DND-41 (cell line): Measurements from ENCODE around the gene POLR3A.
"Not testable (repeated sequence)": the region's sequence is repeated elsewhere in the genome, so short reads cannot be mapped to it uniquely, and the experiment has no call there.

ENCODE experiments used
- ATAC-seq: fragments of 200-7000 bp; cut with Tn5 transposase; 3 replicates; pipeline ENCODE4 v1.9.1; 2021; ENCODE audit warnings: low read depth; ENCODE audit not compliant: insufficient read depth
- DNase-seq: peaks from one replicate; pipeline ENCODE4 v3.0.0-alpha.2; 2020
- H2AFZ ChIP-seq: 2 replicates; pipeline ENCODE4 v1.6.0; 2012; ENCODE audit warnings: low read depth, low read length
- H3K27ac ChIP-seq: 2 replicates; pipeline ENCODE4 v1.5.1; 2012; ENCODE audit warnings: low read length, inconsistent platforms
- H3K27me3 ChIP-seq: fragments of 200-600 bp; sonication (generic); 2 replicates; pipeline ENCODE4 v1.6.0; 2012; ENCODE audit warnings: low read length, mild to moderate bottlenecking, inconsistent platforms; ENCODE audit not compliant: insufficient read depth, poor library complexity
- H3K36me3 ChIP-seq: 2 replicates; pipeline ENCODE4 v1.5.1; 2012; ENCODE audit warnings: low read length, inconsistent platforms; ENCODE audit not compliant: insufficient read depth
- H3K4me1 ChIP-seq: 2 replicates; pipeline ENCODE4 v1.5.1; 2012; ENCODE audit warnings: mild to moderate bottlenecking, low read length; ENCODE audit not compliant: insufficient read depth
- H3K4me2 ChIP-seq: 2 replicates; pipeline ENCODE4 v1.6.0; 2012; ENCODE audit warnings: mild to moderate bottlenecking, moderate library complexity, low read length, inconsistent platforms; ENCODE audit not compliant: insufficient read depth
- H3K4me3 ChIP-seq, 2 experiments: fragments of 200-600 bp in 1 of 2; shearing (Covaris generic) in 1 of 2; 2 replicates each; pipeline ENCODE4 v1.5.1; 2012 to 2016; ENCODE audit warnings: inconsistent platforms in 2 of 2, low read length in 2 of 2, mild to moderate bottlenecking in 2 of 2, low read depth in 1 of 2, moderate library complexity in 1 of 2
- H3K79me2 ChIP-seq: 2 replicates; pipeline ENCODE4 v1.6.0; 2012; ENCODE audit warnings: low read length, inconsistent platforms; ENCODE audit not compliant: insufficient read depth
- H3K9ac ChIP-seq: 2 replicates; pipeline ENCODE4 v1.6.0; 2012; ENCODE audit warnings: low read depth, mild to moderate bottlenecking, inconsistent platforms, low read length, moderate library complexity
- H3K9me3 ChIP-seq: 2 replicates; pipeline ENCODE4 v1.5.1; 2012; ENCODE audit warnings: low read length, moderate library complexity, mild to moderate bottlenecking, inconsistent platforms; ENCODE audit not compliant: insufficient read depth, severe bottlenecking
- H4K20me1 ChIP-seq: 2 replicates; pipeline ENCODE4 v1.6.0; 2012; ENCODE audit warnings: low read length; ENCODE audit not compliant: insufficient read depth
- EZH2 ChIP-seq: IDR thresholded peaks from 3 replicates; pipeline ENCODE4 v1.6.1; 2012; ENCODE audit warnings: borderline replicate concordance, low read depth, mild to moderate bottlenecking, moderate library complexity, low read length, inconsistent platforms; ENCODE audit not compliant: severe bottlenecking
- TF ChIP-seq, protein P1 (sequence below): IDR thresholded peaks from 2 replicates; pipeline ENCODE4 v1.5.1; 2012; ENCODE audit warnings: borderline replicate concordance, low read length, moderate library complexity, mild to moderate bottlenecking; ENCODE audit not compliant: poor library complexity, severe bottlenecking; ENCODE audit errors: extremely low read depth

Gene POLR3A

DNA sequence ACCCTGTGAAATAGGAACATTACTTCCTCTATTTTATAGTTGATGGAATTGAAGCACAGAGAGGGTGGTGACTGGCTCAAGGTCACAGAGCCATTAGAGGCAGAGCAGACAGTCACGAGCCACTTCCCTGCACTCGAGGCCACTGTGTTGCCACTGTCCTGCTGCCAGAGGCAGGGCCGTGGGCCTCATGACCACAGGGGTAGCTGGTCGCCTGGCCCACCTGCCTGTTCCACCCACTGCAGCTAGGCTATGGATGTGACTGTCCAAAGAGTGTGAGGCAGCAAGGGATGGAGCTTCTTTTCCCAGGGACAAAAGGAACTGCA, 42.5 kb upstream of the POLR3A start:
- no peaks in the 10 kb centered on the region for H3K36me3 ChIP-seq
- H3K4me2 ChIP-seq, result no peak overlapping the region
- H3K27me3 ChIP-seq, result no peaks in the 10 kb centered on the region
- H2AFZ ChIP-seq, result no peak overlapping the region
- H4K20me1 ChIP-seq, result no peaks in the 10 kb centered on the region
- H3K4me3 ChIP-seq, result no peak overlapping the region
- no peaks in the 10 kb centered on the region; the same call in 1 of the 2 replicates for H3K4me1 ChIP-seq
- ATAC-seq (no peak), DNase-seq (no peak)
- no peak for TF ChIP-seq EZH2
- TF ChIP-seq, protein P1, sequence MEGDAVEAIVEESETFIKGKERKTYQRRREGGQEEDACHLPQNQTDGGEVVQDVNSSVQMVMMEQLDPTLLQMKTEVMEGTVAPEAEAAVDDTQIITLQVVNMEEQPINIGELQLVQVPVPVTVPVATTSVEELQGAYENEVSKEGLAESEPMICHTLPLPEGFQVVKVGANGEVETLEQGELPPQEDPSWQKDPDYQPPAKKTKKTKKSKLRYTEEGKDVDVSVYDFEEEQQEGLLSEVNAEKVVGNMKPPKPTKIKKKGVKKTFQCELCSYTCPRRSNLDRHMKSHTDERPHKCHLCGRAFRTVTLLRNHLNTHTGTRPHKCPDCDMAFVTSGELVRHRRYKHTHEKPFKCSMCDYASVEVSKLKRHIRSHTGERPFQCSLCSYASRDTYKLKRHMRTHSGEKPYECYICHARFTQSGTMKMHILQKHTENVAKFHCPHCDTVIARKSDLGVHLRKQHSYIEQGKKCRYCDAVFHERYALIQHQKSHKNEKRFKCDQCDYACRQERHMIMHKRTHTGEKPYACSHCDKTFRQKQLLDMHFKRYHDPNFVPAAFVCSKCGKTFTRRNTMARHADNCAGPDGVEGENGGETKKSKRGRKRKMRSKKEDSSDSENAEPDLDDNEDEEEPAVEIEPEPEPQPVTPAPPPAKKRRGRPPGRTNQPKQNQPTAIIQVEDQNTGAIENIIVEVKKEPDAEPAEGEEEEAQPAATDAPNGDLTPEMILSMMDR, result no peak
- H3K9ac ChIP-seq, result no peak overlapping the region
- H3K79me2 ChIP-seq, result no peaks in the 10 kb centered on the region
- H3K27ac ChIP-seq, result no peak overlapping the region
- H3K9me3 ChIP-seq, result no peaks in the 10 kb centered on the region

GRCh38 chr10:78071140-78071856, 42.0 kb upstream of the POLR3A start:
- H2AFZ ChIP-seq, result no peak overlapping the region
- ATAC-seq (no peak), DNase-seq (no peak)
- no peaks in the 10 kb centered on the region for H3K9me3 ChIP-seq
- no peaks in the 10 kb centered on the region for H3K36me3 ChIP-seq
- no peak for TF ChIP-seq EZH2
- TF ChIP-seq, protein P1, result no peak
- no peaks in the 10 kb centered on the region for H3K79me2 ChIP-seq
- peaks cover 2% of the 10 kb centered on the region for H3K4me1 ChIP-seq
- no peaks in the 10 kb centered on the region for H4K20me1 ChIP-seq
- H3K9ac ChIP-seq, result no peak overlapping the region
- H3K27ac ChIP-seq, result no peak overlapping the region
- no peak overlapping the region for H3K4me2 ChIP-seq
- no peak overlapping the region for H3K4me3 ChIP-seq
- H3K27me3 ChIP-seq, result no peaks in the 10 kb centered on the region

DNA sequence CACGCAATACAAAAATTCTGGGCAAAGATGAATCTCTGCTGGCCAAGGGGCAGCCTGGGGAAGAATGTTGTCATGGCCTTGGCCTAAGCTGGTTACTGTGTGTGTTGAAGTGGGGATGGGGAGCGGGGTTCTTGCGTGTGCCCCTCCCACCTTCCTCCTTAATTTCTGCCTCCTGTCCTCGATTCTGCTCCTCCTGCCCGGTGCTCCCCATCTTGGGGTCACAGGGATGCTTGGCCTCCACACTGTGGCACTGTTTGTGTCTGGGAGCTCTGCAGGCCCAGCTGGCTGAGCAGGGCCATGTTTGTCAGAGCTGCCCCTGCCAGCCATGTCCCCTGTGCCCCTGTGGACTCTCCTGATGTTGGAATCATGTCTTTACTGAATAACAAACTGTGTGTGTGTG, 41.4 kb upstream of the POLR3A start:
- no peak overlapping the region for H3K4me3 ChIP-seq
- H3K4me2 ChIP-seq, result no peak overlapping the region
- H3K9me3 ChIP-seq, result no peaks in the 10 kb centered on the region
- H4K20me1 ChIP-seq, result no peaks in the 10 kb centered on the region
- ATAC-seq (no peak), DNase-seq (no peak)
- H2AFZ ChIP-seq, result no peak overlapping the region
- peaks cover 8% of the 10 kb centered on the region for H3K4me1 ChIP-seq
- H3K27ac ChIP-seq, result no peak overlapping the region
- H3K79me2 ChIP-seq, result no peaks in the 10 kb centered on the region
- no peak overlapping the region for H3K9ac ChIP-seq
- TF ChIP-seq, protein P1, result no peak
- no peak for TF ChIP-seq EZH2
- H3K27me3 ChIP-seq, result no peaks in the 10 kb centered on the region
- no peaks in the 10 kb centered on the region for H3K36me3 ChIP-seq

DNA sequence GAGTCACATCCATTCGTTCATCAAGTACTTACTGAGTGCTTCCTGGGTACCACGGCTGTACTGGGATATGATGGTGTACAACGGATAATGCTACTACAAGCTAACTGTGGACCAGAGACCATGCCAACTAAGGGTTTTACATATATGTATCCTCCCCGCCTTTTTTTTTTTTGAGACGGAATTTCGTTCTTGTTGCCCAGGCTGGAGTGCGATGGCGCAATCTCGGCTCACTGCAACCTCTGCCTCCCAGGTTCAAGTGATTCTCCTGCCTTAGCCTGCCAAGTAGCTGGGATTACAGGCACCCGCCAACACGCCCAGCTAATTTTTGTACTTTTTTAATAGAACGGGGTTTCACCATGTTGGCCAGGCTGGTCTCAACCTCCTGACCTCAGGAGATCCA, 40.7 kb upstream of the POLR3A start:
- H4K20me1 ChIP-seq, H3K9me3 ChIP-seq, H3K9ac ChIP-seq, H3K79me2 ChIP-seq, H3K4me2 ChIP-seq, DNase-seq, H3K36me3 ChIP-seq, H3K4me3 ChIP-seq, H3K27me3 ChIP-seq, H3K27ac ChIP-seq, ATAC-seq, H2AFZ ChIP-seq: not testable (repeated sequence)
- peaks cover 13% of the 10 kb centered on the region for H3K4me1 ChIP-seq
